Smooth muscle cell (in vitro differentiated cells): Measurements from ENCODE around the gene SYNC. TPM values are rescaled to one million over a fixed set of nuclear protein-coding genes. Genes with fewer than 3 reads are reported as not detected.

ENCODE experiments used
- DNase-seq: peaks from one replicate; lab custom pipeline; 2025; ENCODE audit not compliant: unreplicated experiment; lab: John Stamatoyannopoulos, UW
- H2AFZ ChIP-seq: fragments of 200-600 bp; sonication (generic); 2 replicates; pipeline ENCODE4 v1.6.0; 2016; ENCODE audit warnings: antibody characterized with exemption, low read depth, mild to moderate bottlenecking
- H3F3A ChIP-seq: fragments of 200-600 bp; sonication (generic); 2 replicates; pipeline ENCODE4 v1.6.0; 2017; ENCODE audit warnings: antibody characterized with exemption, low read depth
- H3K27ac ChIP-seq: fragments of 200-600 bp; sonication (generic); 2 replicates; pipeline ENCODE4 v1.5.1; 2016; ENCODE audit warnings: low read depth, mild to moderate bottlenecking
- H3K27me3 ChIP-seq: fragments of 200-600 bp; sonication (generic); 2 replicates; pipeline ENCODE4 v1.6.1; 2016; ENCODE audit warnings: low read depth, mild to moderate bottlenecking
- H3K36me3 ChIP-seq: fragments of 200-600 bp; sonication (generic); 2 replicates; pipeline ENCODE4 v1.5.1; 2016; ENCODE audit warnings: low read depth
- H3K4me1 ChIP-seq: fragments of 200-600 bp; sonication (generic); 2 replicates; pipeline ENCODE4 v1.5.1; 2016; ENCODE audit warnings: low read depth
- H3K4me2 ChIP-seq: fragments of 200-600 bp; sonication (generic); 2 replicates; pipeline ENCODE4 v1.6.0; 2016; ENCODE audit warnings: mild to moderate bottlenecking
- H3K4me3 ChIP-seq: fragments of 200-600 bp; sonication (generic); 2 replicates; pipeline ENCODE4 v1.5.1; 2016; ENCODE audit warnings: mild to moderate bottlenecking
- H3K79me2 ChIP-seq: fragments of 200-600 bp; sonication (generic); 2 replicates; pipeline ENCODE4 v1.6.0; 2016; ENCODE audit warnings: low read depth, mild to moderate bottlenecking
- H3K9ac ChIP-seq: fragments of 200-600 bp; sonication (generic); 2 replicates; pipeline ENCODE4 v1.6.0; 2016; ENCODE audit warnings: low read depth
- H3K9me3 ChIP-seq: fragments of 200-600 bp; sonication (generic); replicated peaks from 2 replicates; pipeline ENCODE4 v1.5.1; 2016; ENCODE audit warnings: low read depth
- H4K20me1 ChIP-seq: fragments of 200-600 bp; sonication (generic); 2 replicates; pipeline ENCODE4 v1.6.0; 2016; ENCODE audit warnings: low read depth
- CTCF ChIP-seq: fragments of 200-600 bp; sonication (generic); IDR thresholded peaks from 2 replicates; pipeline ENCODE4 v1.5.1; 2017; ENCODE audit warnings: borderline replicate concordance, mild to moderate bottlenecking, antibody characterized with exemption; ENCODE audit not compliant: insufficient read depth, poor library complexity, severe bottlenecking
- WGBS: methylation state at CpG from one replicate; pipeline ENCODE4 v1.1.7; 2016; ENCODE audit warnings: low lambda C conversion rate; 5-methylcytosine and 5-hydroxymethylcytosine counted together
- polyA plus RNA-seq: library from polyadenylated mRNA; unstranded; fragments of >200 nt; fragmentation: Nextera tagmentation; extraction: Ambion mirVana; gene quantifications from 2 replicates; pipeline ENCODE4 v1.2.1, GENCODE V29; 2016
- total RNA-seq: library from RNA; depleted of rRNA; stranded (reverse); fragments of >200 nt; gene quantifications from 2 replicates; pipeline ENCODE4 v1.2.3, GENCODE V29; 2014

SYNC gene
- total and polyA plus RNA-seq, 2 experiments from 2014 or later: 4.6 to 6.2 TPM

DNA sequence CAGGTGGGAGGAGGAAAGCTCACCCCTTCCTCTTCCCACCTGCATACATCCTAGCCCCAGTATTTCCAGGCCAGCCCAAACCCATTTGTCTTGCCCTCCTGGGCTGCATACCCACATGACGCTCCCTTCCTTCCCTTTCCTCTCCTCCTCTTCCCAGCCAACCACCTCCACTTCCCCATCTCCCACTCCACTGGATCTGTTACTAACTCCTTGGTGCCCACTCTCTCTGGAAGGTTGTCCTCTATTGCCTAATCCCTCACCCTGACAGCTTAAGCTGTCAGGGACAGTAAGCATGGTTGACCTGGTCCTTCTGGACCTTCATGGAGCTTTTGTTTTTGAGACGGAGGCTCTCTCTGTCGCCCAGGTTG is 23.0 kb upstream of the SYNC start:
- WGBS: 92% methylated on average over 3 of the region's 3 CpGs
- peak overlapping the region; percentile 36 for H3K4me2 ChIP-seq
- no peak overlapping the region for H3K9ac ChIP-seq

GRCh38 chr1:32724678-32725614 is 22.4 kb upstream of the SYNC start:
- no peak for TF ChIP-seq CTCF
- H3K79me2 ChIP-seq: no peaks in the 10 kb centered on the region
- H3K27me3 ChIP-seq: no peaks in the 10 kb centered on the region
- no peak overlapping the region for H3K27ac ChIP-seq
- H3K4me2 ChIP-seq: peak overlapping the region; percentile 36
- H4K20me1 ChIP-seq: no peaks in the 10 kb centered on the region
- 74% methylated on average over 14 of the region's 14 CpGs for WGBS
- H3K4me3 ChIP-seq: no peak overlapping the region
- no peaks in the 10 kb centered on the region for H3F3A ChIP-seq
- H3K36me3 ChIP-seq: no peaks in the 10 kb centered on the region
- H3K9ac ChIP-seq: no peak overlapping the region
- DNase-seq: no peak
- H3K9me3 ChIP-seq: no peaks in the 10 kb centered on the region
- H2AFZ ChIP-seq: no peak overlapping the region
- peaks cover 7% of the 10 kb centered on the region for H3K4me1 ChIP-seq

More for the DNA sequence above, 23.0 kb upstream of the SYNC start:
- Histone ChIP-seq H3F3A (no peaks in the 10 kb centered on the region), H3K27me3 (no peaks in the 10 kb centered on the region), H2AFZ (no peak overlapping the region), H3K27ac (no peak overlapping the region), H3K36me3 (no peaks in the 10 kb centered on the region), H3K79me2 (no peaks in the 10 kb centered on the region), H3K4me3 (no peak overlapping the region), H3K4me1 (peaks cover 7% of the 10 kb centered on the region), H3K9me3 (no peaks in the 10 kb centered on the region), H4K20me1 (no peaks in the 10 kb centered on the region)
- TF ChIP-seq CTCF: no peak
- no peak for DNase-seq

DNA sequence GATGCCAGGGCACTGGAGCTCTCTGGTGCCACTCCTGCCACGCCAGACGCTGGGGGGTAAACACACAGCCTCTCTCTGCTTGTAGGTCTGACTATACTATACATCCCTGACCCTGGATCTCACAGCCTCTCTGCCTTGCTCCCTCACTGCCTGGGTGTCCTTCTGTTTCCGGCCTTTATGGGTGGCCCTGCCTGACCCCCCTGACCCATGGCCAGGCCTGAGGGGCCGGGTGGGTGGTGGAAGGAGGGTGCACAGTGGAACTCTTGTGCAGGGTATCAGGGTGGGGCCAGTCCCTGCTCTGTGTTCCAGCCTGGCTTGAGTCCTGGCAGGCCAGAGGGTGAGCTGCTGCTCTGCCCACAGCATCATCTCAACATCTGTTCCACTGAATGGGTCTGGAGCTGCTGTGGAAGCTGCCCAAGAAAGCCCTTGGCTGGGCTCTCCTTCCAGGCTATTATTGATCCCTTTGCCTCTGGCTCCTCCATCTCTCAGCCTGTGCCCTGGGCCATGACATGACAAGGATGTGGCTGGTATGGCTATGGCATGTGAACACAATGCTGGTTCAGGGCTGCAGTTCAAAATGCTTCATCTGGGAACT is 17.2 kb upstream of the SYNC start:
- Histone ChIP-seq H3K9me3 (no peaks in the 10 kb centered on the region), H3F3A (no peaks in the 10 kb centered on the region), H3K36me3 (no peaks in the 10 kb centered on the region), H3K27ac (no peak overlapping the region), H2AFZ (no peak overlapping the region), H3K79me2 (no peaks in the 10 kb centered on the region), H3K4me1 (peaks cover 11% of the 10 kb centered on the region), H4K20me1 (no peaks in the 10 kb centered on the region), H3K4me2 (no peak overlapping the region), H3K4me3 (no peak overlapping the region), H3K9ac (no peak overlapping the region), H3K27me3 (no peaks in the 10 kb centered on the region)
- no peak for DNase-seq
- WGBS: 88% methylated on average over 4 of the region's 4 CpGs
- no peak for TF ChIP-seq CTCF
